HCT116 (cell line): ENCODE measurements around the gene AEBP1. TPM values are rescaled to one million over a fixed set of nuclear protein-coding genes. Genes with fewer than 3 reads are reported as not detected.

Source experiments
- EGR1 ChIP-seq: IDR thresholded peaks from 2 replicates; pipeline ENCODE4 v1.6.1; 2012; ENCODE audit warnings: low read depth
- RAD21 ChIP-seq: IDR thresholded peaks from 2 replicates; pipeline ENCODE4 v1.6.1; 2012; ENCODE audit warnings: low read depth, mild to moderate bottlenecking
- REST ChIP-seq: IDR thresholded peaks from 2 replicates; pipeline ENCODE4 v1.6.1; 2012; ENCODE audit warnings: low read depth
- SP1 ChIP-seq: IDR thresholded peaks from 2 replicates; pipeline ENCODE4 v1.6.1; 2012; ENCODE audit warnings: low read depth
- SRF ChIP-seq: IDR thresholded peaks from 2 replicates; pipeline ENCODE4 v1.6.1; 2012; ENCODE audit warnings: low read depth
- ZFX ChIP-seq: fragments of 450-650 bp; IDR thresholded peaks from 2 replicates; pipeline ENCODE4 v1.6.1; 2017
- ZNF274 ChIP-seq: fragments of 200-500 bp; sonication (Bioruptor generic); IDR thresholded peaks from 2 replicates; pipeline ENCODE4 v1.6.1; 2014; ENCODE audit warnings: mild to moderate bottlenecking, low read depth, low read length, inconsistent platforms
- total RNA-seq: library from RNA; stranded (reverse); gene quantifications from one replicate; pipeline ENCODE4 v1.2.1, GENCODE V29; 2021; ENCODE audit not compliant: unreplicated experiment
- TF ChIP-seq, protein P1 (sequence below): IDR thresholded peaks from 2 replicates; pipeline ENCODE4 v1.6.1; 2011; ENCODE audit warnings: mild to moderate bottlenecking, low read length, moderate library complexity; ENCODE audit not compliant: insufficient replicate concordance; ENCODE audit errors: extremely low read depth
- TF ChIP-seq, protein P2 (sequence below): IDR thresholded peaks from 2 replicates; pipeline ENCODE4 v1.6.1; 2012

The AEBP1 gene
- total RNA-seq, 1 experiment from 2014 or later = 0.49 TPM

GRCh38 chr7:44082541-44083207 lies 21.5 kb upstream of the AEBP1 start (continued):
- TF ChIP-seq REST (no peak), EGR1 (peak; percentile 48; the same call in 1 of the 2 replicates), RAD21 (no peak), ZNF274 (no peak), SP1 (peak; percentile 77), SRF (no peak), ZFX (no peak)
- TF ChIP-seq, protein P1, sequence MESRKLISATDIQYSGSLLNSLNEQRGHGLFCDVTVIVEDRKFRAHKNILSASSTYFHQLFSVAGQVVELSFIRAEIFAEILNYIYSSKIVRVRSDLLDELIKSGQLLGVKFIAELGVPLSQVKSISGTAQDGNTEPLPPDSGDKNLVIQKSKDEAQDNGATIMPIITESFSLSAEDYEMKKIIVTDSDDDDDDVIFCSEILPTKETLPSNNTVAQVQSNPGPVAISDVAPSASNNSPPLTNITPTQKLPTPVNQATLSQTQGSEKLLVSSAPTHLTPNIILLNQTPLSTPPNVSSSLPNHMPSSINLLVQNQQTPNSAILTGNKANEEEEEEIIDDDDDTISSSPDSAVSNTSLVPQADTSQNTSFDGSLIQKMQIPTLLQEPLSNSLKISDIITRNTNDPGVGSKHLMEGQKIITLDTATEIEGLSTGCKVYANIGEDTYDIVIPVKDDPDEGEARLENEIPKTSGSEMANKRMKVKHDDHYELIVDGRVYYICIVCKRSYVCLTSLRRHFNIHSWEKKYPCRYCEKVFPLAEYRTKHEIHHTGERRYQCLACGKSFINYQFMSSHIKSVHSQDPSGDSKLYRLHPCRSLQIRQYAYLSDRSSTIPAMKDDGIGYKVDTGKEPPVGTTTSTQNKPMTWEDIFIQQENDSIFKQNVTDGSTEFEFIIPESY = no peak
- TF ChIP-seq, protein P2, sequence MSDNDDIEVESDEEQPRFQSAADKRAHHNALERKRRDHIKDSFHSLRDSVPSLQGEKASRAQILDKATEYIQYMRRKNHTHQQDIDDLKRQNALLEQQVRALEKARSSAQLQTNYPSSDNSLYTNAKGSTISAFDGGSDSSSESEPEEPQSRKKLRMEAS = no peak
